ENCODE results near the gene RTL10. TPM values are rescaled to one million over a fixed set of nuclear protein-coding genes. Genes with fewer than 3 reads are reported as not detected.
"Not testable (repeated sequence)": the region's sequence is repeated elsewhere in the genome, so short reads cannot be mapped to it uniquely, and the experiment has no call there.

Gene RTL10
- total RNA-seq, 4 donors from 2014 or later: 3.5 to 12.8 (median 5.0) TPM

DNA sequence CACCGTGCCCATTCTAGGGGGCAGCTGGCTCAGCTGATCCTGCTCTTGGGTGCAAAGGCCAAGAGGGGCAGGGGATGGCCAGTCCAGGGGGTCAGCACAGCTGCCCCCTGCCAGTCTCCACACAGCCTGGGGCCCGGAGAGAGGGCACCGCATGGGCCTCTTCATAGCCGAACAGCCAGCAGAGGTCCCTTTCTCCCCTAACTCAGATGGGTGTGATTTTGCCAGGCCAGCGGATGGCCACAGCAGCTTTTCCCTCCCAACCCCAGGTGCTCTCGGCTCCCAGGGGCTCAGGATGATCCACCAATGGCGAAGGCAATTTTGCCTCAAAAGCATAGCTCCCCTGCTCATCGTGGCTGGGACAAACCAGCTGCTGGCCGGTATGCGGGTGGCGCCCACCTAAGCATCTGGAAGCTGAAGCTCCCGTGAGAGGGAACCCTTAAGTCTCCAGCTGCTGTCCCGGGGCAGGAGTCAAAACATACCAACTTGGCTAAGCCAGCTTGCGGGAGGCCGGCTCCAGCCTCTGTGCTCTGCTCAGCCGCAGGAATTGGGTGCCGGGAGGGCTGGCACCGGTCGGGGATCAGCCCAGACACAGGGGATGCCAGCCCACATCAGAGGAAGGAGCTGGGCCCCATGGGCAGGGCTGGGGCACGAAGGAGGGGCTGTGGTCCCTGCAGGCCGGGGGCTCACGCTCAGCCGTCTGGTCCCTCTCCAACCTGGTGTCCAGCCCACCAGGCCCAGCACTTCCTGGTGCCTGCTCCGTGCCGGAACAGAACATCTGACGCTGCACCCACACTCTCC, 30.5 kb upstream of the RTL10 start:
- Histone ChIP-seq H3K4me3 (no peak overlapping the region), H3K4me1 (peaks cover 0 to 12% of the 10 kb centered on the region in 2 donors), H3K9me3 (no peaks in the 10 kb centered on the region), H3K27ac (no peak overlapping the region), H3K36me3 (no peaks in the 10 kb centered on the region), H3K27me3 (no peaks in the 10 kb centered on the region)
- in situ Hi-C loops (cut with MboI; ENCODE audit: low sequenced_read_pairs in 4 of 4) (no loop called here), intact Hi-C loops (cut with DNase I; ENCODE audit: low total_unique reads) (no loop called here)
- ATAC-seq (no peak), DNase-seq (no peak)
- TF ChIP-seq, protein P1, sequence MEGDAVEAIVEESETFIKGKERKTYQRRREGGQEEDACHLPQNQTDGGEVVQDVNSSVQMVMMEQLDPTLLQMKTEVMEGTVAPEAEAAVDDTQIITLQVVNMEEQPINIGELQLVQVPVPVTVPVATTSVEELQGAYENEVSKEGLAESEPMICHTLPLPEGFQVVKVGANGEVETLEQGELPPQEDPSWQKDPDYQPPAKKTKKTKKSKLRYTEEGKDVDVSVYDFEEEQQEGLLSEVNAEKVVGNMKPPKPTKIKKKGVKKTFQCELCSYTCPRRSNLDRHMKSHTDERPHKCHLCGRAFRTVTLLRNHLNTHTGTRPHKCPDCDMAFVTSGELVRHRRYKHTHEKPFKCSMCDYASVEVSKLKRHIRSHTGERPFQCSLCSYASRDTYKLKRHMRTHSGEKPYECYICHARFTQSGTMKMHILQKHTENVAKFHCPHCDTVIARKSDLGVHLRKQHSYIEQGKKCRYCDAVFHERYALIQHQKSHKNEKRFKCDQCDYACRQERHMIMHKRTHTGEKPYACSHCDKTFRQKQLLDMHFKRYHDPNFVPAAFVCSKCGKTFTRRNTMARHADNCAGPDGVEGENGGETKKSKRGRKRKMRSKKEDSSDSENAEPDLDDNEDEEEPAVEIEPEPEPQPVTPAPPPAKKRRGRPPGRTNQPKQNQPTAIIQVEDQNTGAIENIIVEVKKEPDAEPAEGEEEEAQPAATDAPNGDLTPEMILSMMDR (IDR thresholded peaks at IDR 0.05 in 4 of 5, conservative IDR thresholded peaks at IDR 0.05 in 1 of 5): no peak
- no peak for TF ChIP-seq POLR2A (IDR thresholded peaks at IDR 0.05)

DNA sequence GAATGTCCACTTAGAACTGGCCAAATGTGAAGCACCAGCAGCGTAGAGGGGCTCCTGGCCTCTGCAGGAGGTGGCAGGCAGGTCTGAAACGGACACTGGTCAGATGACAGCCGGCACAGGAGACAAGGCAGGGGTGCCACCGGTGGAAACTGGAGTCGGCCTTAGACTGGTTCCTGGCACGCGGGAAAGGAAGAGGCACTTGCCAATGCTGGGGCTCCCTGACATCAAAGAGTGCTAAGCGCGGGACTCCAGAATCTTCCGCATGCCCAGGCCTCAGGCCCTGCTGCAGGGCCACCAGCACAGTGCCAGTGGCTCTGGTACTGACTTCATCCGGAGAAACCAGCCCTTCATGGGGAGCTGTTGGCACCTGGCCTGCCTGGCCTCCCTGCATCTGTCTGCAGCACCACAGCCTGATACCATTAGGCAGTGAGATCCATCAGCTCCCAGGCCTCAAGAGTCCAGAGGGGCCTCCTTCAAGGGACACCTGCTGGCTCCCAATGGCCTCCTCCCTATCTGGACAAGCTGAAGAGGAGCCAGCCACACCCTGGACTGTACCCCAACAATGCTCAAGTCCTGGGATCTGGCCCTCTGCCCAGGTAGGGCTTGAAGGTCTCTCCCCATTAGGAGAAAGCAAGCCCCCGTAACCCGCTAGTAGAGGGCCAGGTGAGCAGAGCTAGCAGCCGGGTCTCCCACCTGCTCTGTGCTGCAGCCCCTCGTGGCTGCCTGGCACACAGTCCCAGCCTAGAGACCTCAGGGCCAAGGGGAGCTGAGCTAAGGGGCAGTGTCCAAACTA, 29.7 kb upstream of the RTL10 start:
- in situ Hi-C loops (cut with MboI; ENCODE audit: low sequenced_read_pairs in 4 of 4): no loop called here
- peak in 1 of 2 donors; percentile 31 for DNase-seq
- Histone ChIP-seq H3K4me1 (peaks cover 0 to 12% of the 10 kb centered on the region in 2 donors), H3K27ac (no peak overlapping the region), H3K27me3 (no peaks in the 10 kb centered on the region), H3K9me3 (no peaks in the 10 kb centered on the region), H3K4me3 (no peak overlapping the region), H3K36me3 (no peaks in the 10 kb centered on the region)
- no peak for TF ChIP-seq POLR2A (IDR thresholded peaks at IDR 0.05)
- TF ChIP-seq, protein P1 (IDR thresholded peaks at IDR 0.05 in 4 of 5, conservative IDR thresholded peaks at IDR 0.05 in 1 of 5): no peak
- ATAC-seq: no peak
- intact Hi-C loops (cut with DNase I; ENCODE audit: low total_unique reads): no loop called here

DNA sequence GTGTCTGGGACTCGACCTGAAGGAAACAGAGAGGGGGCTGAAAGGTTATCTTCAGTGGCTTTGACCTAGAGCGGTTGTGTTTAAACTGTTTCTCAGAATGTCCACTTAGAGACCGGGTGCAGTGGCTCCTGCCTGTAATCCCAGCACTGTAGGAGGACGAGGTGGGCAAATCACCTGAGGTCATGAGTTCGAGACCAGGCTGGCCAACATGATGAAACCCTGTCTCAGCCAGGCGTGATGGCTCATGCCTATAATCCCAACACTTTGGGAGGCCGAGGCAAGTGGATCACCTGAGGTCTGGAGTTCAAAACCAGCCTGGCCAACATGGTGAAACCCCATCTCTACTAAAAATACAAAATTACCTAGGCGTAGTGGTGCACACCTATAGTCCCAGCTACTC, 28.8 kb upstream of the RTL10 start:
- H3K36me3 ChIP-seq; ATAC-seq; H3K9me3 ChIP-seq; H3K27me3 ChIP-seq; in situ Hi-C loops (cut with MboI; ENCODE audit: low sequenced_read_pairs in 4 of 4); H3K4me3 ChIP-seq; DNase-seq; H3K27ac ChIP-seq; intact Hi-C loops (cut with DNase I; ENCODE audit: low total_unique reads): not testable (repeated sequence)
- peaks cover 0 to 12% of the 10 kb centered on the region in 2 donors for H3K4me1 ChIP-seq

DNA sequence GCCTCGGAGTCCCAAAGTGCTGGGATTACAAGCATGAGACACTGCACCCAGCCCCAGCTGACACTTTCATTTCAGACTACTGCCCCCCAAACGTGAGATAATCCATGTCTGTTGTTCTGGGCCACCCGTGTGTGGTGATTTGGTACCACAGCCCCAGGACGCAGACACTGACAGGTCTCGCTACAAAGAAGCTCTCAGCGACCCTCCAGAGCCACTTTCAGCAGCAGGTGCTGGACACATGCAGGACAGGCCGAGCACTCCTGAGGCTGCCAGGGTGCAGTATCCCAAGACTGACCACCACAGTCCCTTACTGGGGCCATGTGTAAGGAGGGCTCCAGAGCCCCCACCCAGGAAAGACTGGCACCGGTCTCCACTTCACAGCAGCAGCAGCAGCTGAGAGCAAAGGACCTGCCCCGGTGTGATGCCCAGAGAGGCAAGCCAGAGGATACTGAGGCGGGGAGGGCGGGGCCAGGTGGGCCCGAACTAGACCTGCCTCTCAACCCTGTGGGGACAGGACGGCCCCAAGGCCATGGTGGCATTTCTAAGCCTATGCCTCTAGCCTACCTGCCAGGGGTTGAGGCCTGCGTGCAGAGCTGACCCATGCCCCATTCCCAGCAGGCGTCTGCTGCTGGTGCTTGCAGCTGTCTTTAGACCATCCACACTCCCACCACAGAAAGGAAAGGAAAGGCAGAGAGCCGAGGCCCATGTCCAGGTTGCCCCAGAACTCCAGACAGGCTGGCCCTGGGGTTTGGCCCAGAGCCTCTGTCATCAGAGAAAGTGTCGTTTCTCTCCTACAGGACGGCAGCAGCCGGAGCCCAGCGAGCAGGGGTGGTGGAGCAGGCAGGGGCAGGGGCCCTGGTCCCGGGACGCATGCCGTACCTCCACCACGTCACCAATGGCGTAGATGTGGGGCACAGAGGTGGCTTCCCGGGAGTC, 28.0 kb upstream of the RTL10 start:
- TF ChIP-seq, protein P1 (IDR thresholded peaks at IDR 0.05 in 4 of 5, conservative IDR thresholded peaks at IDR 0.05 in 1 of 5): no peak
- TF ChIP-seq POLR2A (IDR thresholded peaks at IDR 0.05): no peak
- no peak for ATAC-seq
- Histone ChIP-seq H3K4me1 (peaks cover 0 to 12% of the 10 kb centered on the region in 2 donors), H3K27me3 (no peaks in the 10 kb centered on the region), H3K9me3 (no peaks in the 10 kb centered on the region), H3K4me3 (no peak overlapping the region), H3K27ac (no peak overlapping the region), H3K36me3 (no peaks in the 10 kb centered on the region)
- in situ Hi-C loops (cut with MboI; ENCODE audit: low sequenced_read_pairs in 4 of 4): no loop called here
- DNase-seq: no peak
- intact Hi-C loops (cut with DNase I; ENCODE audit: low total_unique reads): no loop called here

Measured in gastrocnemius medialis (tissue), 4 donors.